Right lobe of liver (tissue), 4 donors: ENCODE data around the gene TAOK1.

Source experiments
- CTCF ChIP-seq, 4 donors: fragments of 200-600 bp in 3 of 4; fragments of 450-650 bp in 1 of 4; IDR thresholded peaks; one replicate each; pipeline versions ENCODE4 v1.5.1 to v1.8.0; 2016 to 2022; ENCODE audit warnings: antibody characterized with exemption in 4 of 4, mild to moderate bottlenecking in 2 of 4
- POLR2A ChIP-seq: fragments of 450-650 bp; IDR thresholded peaks from one replicate; pipeline ENCODE4 v1.6.1; 2017; ENCODE audit warnings: antibody characterized with exemption, mild to moderate bottlenecking
- donor health status: DM: no; HTN: no; CAD: no.
- donor health status: DM: no; HTN: no; CAD: no.
- donor health status: DM: no; HTN: yes; CAD: no.

GRCh38 chr17:29390851-29391631, 878 bp downstream of the TAOK1 start:
- TF ChIP-seq CTCF (IDR thresholded peaks at IDR 0.05) (no peak), POLR2A (no peak)
